Hepatocyte (in vitro differentiated cells): ENCODE data around the gene DCDC1. TPM values are rescaled to one million over a fixed set of nuclear protein-coding genes. Genes with fewer than 3 reads are reported as not detected.

Experiments
- DNase-seq: peaks from one replicate; pipeline ENCODE4 v3.0.0-alpha.2; 2016; ENCODE audit warnings: low spot score
- H2AFZ ChIP-seq: fragments of 200-600 bp; sonication (generic); 2 replicates; pipeline ENCODE4 v1.6.0; 2016; ENCODE audit warnings: antibody characterized with exemption, mild to moderate bottlenecking
- H3K27ac ChIP-seq: fragments of 200-600 bp; sonication (generic); 2 replicates; pipeline ENCODE4 v1.5.1; 2016; ENCODE audit warnings: mild to moderate bottlenecking
- H3K27me3 ChIP-seq: fragments of 200-600 bp; sonication (generic); 2 replicates; pipeline ENCODE4 v1.6.1; 2016
- H3K36me3 ChIP-seq: fragments of 200-600 bp; sonication (generic); replicated peaks from 2 replicates; pipeline ENCODE4 v1.5.1; 2016; ENCODE audit warnings: low read depth; ENCODE audit not compliant: insufficient read depth
- H3K4me1 ChIP-seq: fragments of 200-600 bp; sonication (generic); 2 replicates; pipeline ENCODE4 v1.5.1; 2016; ENCODE audit warnings: mild to moderate bottlenecking, moderate library complexity; ENCODE audit not compliant: insufficient read depth
- H3K4me2 ChIP-seq: fragments of 200-600 bp; sonication (generic); 2 replicates; pipeline ENCODE4 v1.6.0; 2016
- H3K4me3 ChIP-seq: fragments of 200-600 bp; sonication (generic); 2 replicates; pipeline ENCODE4 v1.5.1; 2016; ENCODE audit warnings: mild to moderate bottlenecking
- H3K79me2 ChIP-seq: fragments of 200-600 bp; sonication (generic); 2 replicates; pipeline ENCODE4 v1.6.0; 2017; ENCODE audit warnings: mild to moderate bottlenecking
- H3K9me2 ChIP-seq: fragments of 200-600 bp; sonication (generic); replicated peaks from 2 replicates; pipeline ENCODE4 v1.6.0; 2017; ENCODE audit warnings: mild to moderate bottlenecking; ENCODE audit not compliant: insufficient read depth
- H3K9me3 ChIP-seq: fragments of 200-600 bp; sonication (generic); 2 replicates; pipeline ENCODE4 v1.5.1; 2016; ENCODE audit warnings: low read depth, mild to moderate bottlenecking
- H4K20me1 ChIP-seq: fragments of 200-600 bp; sonication (generic); 2 replicates; pipeline ENCODE4 v1.6.0; 2016; ENCODE audit warnings: mild to moderate bottlenecking; ENCODE audit not compliant: insufficient read depth, poor library complexity, severe bottlenecking
- CTCF ChIP-seq: fragments of 200-600 bp; sonication (generic); IDR thresholded peaks from 2 replicates; pipeline ENCODE4 v1.5.1; 2016; ENCODE audit warnings: antibody characterized with exemption, mild to moderate bottlenecking; ENCODE audit not compliant: poor library complexity
- EZH2 ChIP-seq: fragments of 200-600 bp; sonication (generic); IDR thresholded peaks from 2 replicates; pipeline ENCODE4 v1.6.1; 2016; ENCODE audit warnings: antibody characterized with exemption, mild to moderate bottlenecking, borderline replicate concordance
- EZH2phosphoT487 ChIP-seq: fragments of 200-600 bp; sonication (generic); IDR thresholded peaks from one replicate; pipeline ENCODE4 v1.6.1; 2018; ENCODE audit warnings: antibody characterized with exemption, mild to moderate bottlenecking, low read depth, moderate library complexity; ENCODE audit not compliant: unreplicated experiment, severe bottlenecking
- WGBS: methylation state at CpG from one replicate; pipeline ENCODE4 v1.1.6; 2016; ENCODE audit warnings: low lambda C conversion rate; ENCODE audit errors: missing lambda C conversion rate; 5-methylcytosine and 5-hydroxymethylcytosine counted together
- polyA plus RNA-seq: library from polyadenylated mRNA; unstranded; fragments of >200 nt; fragmentation: Nextera tagmentation; extraction: Ambion mirVana; gene quantifications from 2 replicates; pipeline ENCODE4 v1.2.1, GENCODE V29; 2016
- total RNA-seq: library from RNA; depleted of rRNA; stranded (reverse); fragments of >200 nt; gene quantifications from 2 replicates; pipeline ENCODE4 v1.2.3, GENCODE V29; 2014

The DCDC1 gene
- total and polyA plus RNA-seq, 2 experiments from 2014 or later: 0.63 to 1.9 TPM

GRCh38 chr11:31237819-31238760, 131.4 kb downstream of the DCDC1 start:
- Histone ChIP-seq H2AFZ (no peak overlapping the region), H3K4me1 (no peaks in the 10 kb centered on the region), H3K27ac (no peak overlapping the region), H4K20me1 (no peaks in the 10 kb centered on the region), H3K79me2 (no peaks in the 10 kb centered on the region), H3K36me3 (no peaks in the 10 kb centered on the region), H3K4me3 (no peak overlapping the region), H3K4me2 (no peak overlapping the region), H3K27me3 (no peaks in the 10 kb centered on the region), H3K9me3 (no peaks in the 10 kb centered on the region), H3K9me2 (no peaks in the 10 kb centered on the region)
- TF ChIP-seq CTCF: no peak
- no peak for TF ChIP-seq EZH2
- TF ChIP-seq EZH2phosphoT487: no peak
- DNase-seq: peak; percentile 7
- 38% methylated on average over 8 of the region's 8 CpGs for WGBS

GRCh38 chr11:31236143-31236542, 133.4 kb downstream of the DCDC1 start:
- Histone ChIP-seq H3K36me3 (no peaks in the 10 kb centered on the region), H3K79me2 (no peaks in the 10 kb centered on the region), H3K4me3 (no peak overlapping the region), H3K9me3 (no peaks in the 10 kb centered on the region), H3K9me2 (no peaks in the 10 kb centered on the region), H3K27me3 (no peaks in the 10 kb centered on the region), H4K20me1 (no peaks in the 10 kb centered on the region), H3K27ac (no peak overlapping the region), H2AFZ (no peak overlapping the region), H3K4me1 (no peaks in the 10 kb centered on the region), H3K4me2 (no peak overlapping the region)
- TF ChIP-seq CTCF (peak; percentile 37), EZH2phosphoT487 (no peak)
- WGBS: 28% methylated on average over 1 of the region's 1 CpG
- DNase-seq: no peak

GRCh38 chr11:31233425-31233824, 136.1 kb downstream of the DCDC1 start:
- DNase-seq: peak; percentile 11
- Histone ChIP-seq H3K9me2 (no peaks in the 10 kb centered on the region), H3K27me3 (no peaks in the 10 kb centered on the region), H2AFZ (no peak overlapping the region), H3K4me2 (no peak overlapping the region), H3K4me1 (no peaks in the 10 kb centered on the region), H3K79me2 (no peaks in the 10 kb centered on the region), H3K4me3 (no peak overlapping the region), H3K36me3 (no peaks in the 10 kb centered on the region), H3K9me3 (no peaks in the 10 kb centered on the region), H3K27ac (no peak overlapping the region), H4K20me1 (no peaks in the 10 kb centered on the region)
- TF ChIP-seq EZH2phosphoT487: no peak
- TF ChIP-seq EZH2: no peak
- peak; percentile 38 for TF ChIP-seq CTCF
